ENCODE data around the gene SLC25A38. TPM values are rescaled to one million over a fixed set of nuclear protein-coding genes. Genes with fewer than 3 reads are reported as not detected.
A peak's percentile ranks its signal among the peaks of the same experiment; 100 is the strongest.

The SLC25A38 gene
- total RNA-seq, 4 donors from 2014 or later: 43.8 to 51.2 (median 48.2) TPM

GRCh38 chr3:39427506-39427905 is 44.3 kb downstream of the SLC25A38 start:
- no peaks in the 10 kb centered on the region for H3K4me1 ChIP-seq
- no peak overlapping the region for H3K27ac ChIP-seq
- H3K9me3 ChIP-seq: no peaks in the 10 kb centered on the region
- in situ Hi-C loops (cut with MboI; ENCODE audit: low sequenced_read_pairs in 4 of 4) (no loop called here), intact Hi-C loops (cut with DNase I; ENCODE audit: low total_unique reads) (no loop called here)
- TF ChIP-seq, protein P1, sequence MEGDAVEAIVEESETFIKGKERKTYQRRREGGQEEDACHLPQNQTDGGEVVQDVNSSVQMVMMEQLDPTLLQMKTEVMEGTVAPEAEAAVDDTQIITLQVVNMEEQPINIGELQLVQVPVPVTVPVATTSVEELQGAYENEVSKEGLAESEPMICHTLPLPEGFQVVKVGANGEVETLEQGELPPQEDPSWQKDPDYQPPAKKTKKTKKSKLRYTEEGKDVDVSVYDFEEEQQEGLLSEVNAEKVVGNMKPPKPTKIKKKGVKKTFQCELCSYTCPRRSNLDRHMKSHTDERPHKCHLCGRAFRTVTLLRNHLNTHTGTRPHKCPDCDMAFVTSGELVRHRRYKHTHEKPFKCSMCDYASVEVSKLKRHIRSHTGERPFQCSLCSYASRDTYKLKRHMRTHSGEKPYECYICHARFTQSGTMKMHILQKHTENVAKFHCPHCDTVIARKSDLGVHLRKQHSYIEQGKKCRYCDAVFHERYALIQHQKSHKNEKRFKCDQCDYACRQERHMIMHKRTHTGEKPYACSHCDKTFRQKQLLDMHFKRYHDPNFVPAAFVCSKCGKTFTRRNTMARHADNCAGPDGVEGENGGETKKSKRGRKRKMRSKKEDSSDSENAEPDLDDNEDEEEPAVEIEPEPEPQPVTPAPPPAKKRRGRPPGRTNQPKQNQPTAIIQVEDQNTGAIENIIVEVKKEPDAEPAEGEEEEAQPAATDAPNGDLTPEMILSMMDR (IDR thresholded peaks at IDR 0.05 in 4 of 5, conservative IDR thresholded peaks at IDR 0.05 in 1 of 5): no peak
- no peak for TF ChIP-seq POLR2A (IDR thresholded peaks at IDR 0.05)
- no peaks in the 10 kb centered on the region for H3K36me3 ChIP-seq
- no peak overlapping the region for H3K4me3 ChIP-seq
- DNase-seq (no peak), ATAC-seq (no peak)
- no peaks in the 10 kb centered on the region for H3K27me3 ChIP-seq

DNA sequence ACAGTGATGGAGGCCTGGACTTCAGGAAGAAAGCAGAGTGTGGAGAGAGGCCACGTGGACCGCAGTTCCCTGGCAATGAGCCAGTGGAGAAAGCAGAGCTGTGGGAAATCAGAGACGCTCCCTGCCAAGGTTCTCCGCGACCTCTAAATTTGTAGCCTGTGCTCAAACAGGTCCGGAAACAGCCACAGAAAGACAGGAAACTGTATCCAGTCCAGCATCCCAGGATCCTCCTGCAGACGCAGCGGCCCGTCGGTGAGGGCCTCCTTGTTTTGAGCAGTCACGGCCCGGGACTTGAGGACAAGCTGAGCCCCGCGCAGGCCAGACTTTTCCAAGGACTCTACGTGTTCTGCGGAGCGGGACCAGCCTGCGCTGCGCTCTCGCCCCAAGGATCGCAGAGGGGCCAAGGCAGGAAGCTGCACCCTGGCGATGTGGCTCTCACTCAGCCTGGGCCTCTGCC is 45.6 kb downstream of the SLC25A38 start:
- peak overlapping the region in 3 of 4 donors; percentile 16 to 43 (median 41) for H3K27ac ChIP-seq
- no peaks in the 10 kb centered on the region for H3K9me3 ChIP-seq
- intact Hi-C loops (cut with DNase I; ENCODE audit: low total_unique reads): no loop called here
- ATAC-seq: peak; percentile 24 to 33
- no peaks in the 10 kb centered on the region for H3K27me3 ChIP-seq
- H3K36me3 ChIP-seq: no peaks in the 10 kb centered on the region
- TF ChIP-seq POLR2A (IDR thresholded peaks at IDR 0.05): no peak
- TF ChIP-seq, protein P1 (IDR thresholded peaks at IDR 0.05 in 4 of 5, conservative IDR thresholded peaks at IDR 0.05 in 1 of 5): no peak
- no peaks in the 10 kb centered on the region for H3K4me1 ChIP-seq
- in situ Hi-C loops (cut with MboI; ENCODE audit: low sequenced_read_pairs in 4 of 4): no loop called here
- no peak for DNase-seq
- H3K4me3 ChIP-seq: no peak overlapping the region

DNA sequence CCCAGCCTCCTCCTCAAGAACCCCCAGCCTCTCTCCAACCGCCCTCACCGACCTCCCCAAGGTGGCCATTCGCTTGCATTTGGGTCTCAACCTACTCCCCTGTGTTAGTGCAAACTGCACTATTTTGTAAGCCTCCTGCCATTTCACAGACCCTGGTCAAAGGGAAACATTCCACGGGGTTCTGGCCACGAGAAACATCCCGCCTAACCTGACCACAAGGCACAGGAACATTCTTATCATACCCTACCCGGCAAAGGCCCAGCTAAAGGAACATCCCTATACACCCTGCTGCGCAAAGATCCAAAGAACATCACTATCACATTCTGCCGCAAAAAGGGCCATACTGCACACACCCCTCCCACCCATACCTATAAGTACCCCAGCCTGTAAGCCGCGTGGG is 46.3 kb downstream of the SLC25A38 start:
- ATAC-seq (no peak), DNase-seq (no peak)
- Histone ChIP-seq H3K27me3 (no peaks in the 10 kb centered on the region), H3K4me1 (no peaks in the 10 kb centered on the region), H3K27ac (peak overlapping the region in 2 of 4 donors; percentile 16 to 41), H3K9me3 (no peaks in the 10 kb centered on the region), H3K4me3 (no peak overlapping the region), H3K36me3 (no peaks in the 10 kb centered on the region)
- in situ Hi-C loops (cut with MboI; ENCODE audit: low sequenced_read_pairs in 4 of 4): no loop called here
- TF ChIP-seq POLR2A (IDR thresholded peaks at IDR 0.05): no peak
- TF ChIP-seq, protein P1 (IDR thresholded peaks at IDR 0.05 in 4 of 5, conservative IDR thresholded peaks at IDR 0.05 in 1 of 5): no peak
- intact Hi-C loops (cut with DNase I; ENCODE audit: low total_unique reads): no loop called here

DNA sequence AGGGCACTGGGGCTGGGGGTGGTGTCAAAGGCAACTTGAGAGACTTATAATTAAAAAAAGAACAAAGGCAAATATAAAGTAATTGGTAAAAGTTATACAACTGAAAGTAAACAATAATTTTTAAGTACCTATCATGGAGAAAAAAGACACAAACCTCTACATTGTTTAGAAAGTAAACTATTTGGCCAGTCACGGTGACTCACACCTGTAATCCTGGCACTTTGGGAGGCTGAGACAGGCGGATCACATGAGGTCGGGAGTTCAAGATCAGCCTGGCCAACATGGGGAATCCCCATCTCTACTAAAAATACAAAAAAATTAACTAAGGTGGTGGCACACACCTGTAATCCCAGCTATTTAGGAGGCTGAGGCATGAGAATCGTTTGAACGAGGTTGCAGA is 49.2 kb downstream of the SLC25A38 start:
- in situ Hi-C loops (cut with MboI; ENCODE audit: low sequenced_read_pairs in 4 of 4) (no loop called here), intact Hi-C loops (cut with DNase I; ENCODE audit: low total_unique reads) (no loop called here)
- Histone ChIP-seq H3K27ac (no peak overlapping the region), H3K4me3 (no peak overlapping the region), H3K9me3 (no peaks in the 10 kb centered on the region), H3K36me3 (no peaks in the 10 kb centered on the region), H3K4me1 (no peaks in the 10 kb centered on the region), H3K27me3 (no peaks in the 10 kb centered on the region)
- ATAC-seq: no peak
- TF ChIP-seq POLR2A (IDR thresholded peaks at IDR 0.05): no peak
- TF ChIP-seq, protein P1 (IDR thresholded peaks at IDR 0.05 in 4 of 5, conservative IDR thresholded peaks at IDR 0.05 in 1 of 5): no peak
- DNase-seq: no peak

DNA sequence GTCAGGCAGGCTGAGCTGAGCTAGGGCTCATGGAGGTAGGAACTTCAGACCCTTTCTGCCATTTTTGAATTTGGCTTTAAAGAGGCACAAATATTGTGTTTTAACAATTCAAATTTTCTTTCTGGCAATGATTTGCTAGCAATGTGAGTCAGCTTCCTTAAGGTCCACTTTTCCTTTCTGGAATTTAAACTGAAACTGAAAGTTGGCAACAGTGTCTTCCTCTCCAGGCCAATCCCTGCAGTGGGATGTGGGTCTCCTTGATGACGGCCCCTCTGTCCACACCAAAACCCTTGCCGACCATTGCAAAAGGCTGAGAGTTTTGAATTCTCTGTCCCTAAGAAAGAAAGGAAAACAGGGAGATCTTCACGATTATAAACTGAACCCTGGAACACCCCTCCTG is 50.5 kb downstream of the SLC25A38 start:
- Histone ChIP-seq H3K27me3 (no peaks in the 10 kb centered on the region), H3K27ac (peak overlapping the region in 3 of 4 donors; percentile 40 to 53 (median 52)), H3K4me3 (no peak overlapping the region), H3K9me3 (no peaks in the 10 kb centered on the region), H3K4me1 (no peaks in the 10 kb centered on the region), H3K36me3 (no peaks in the 10 kb centered on the region)
- ATAC-seq (no peak), DNase-seq (no peak)
- TF ChIP-seq, protein P1 (IDR thresholded peaks at IDR 0.05 in 4 of 5, conservative IDR thresholded peaks at IDR 0.05 in 1 of 5): no peak
- no peak for TF ChIP-seq POLR2A (IDR thresholded peaks at IDR 0.05)
- in situ Hi-C loops (cut with MboI; ENCODE audit: low sequenced_read_pairs in 4 of 4) (no loop called here), intact Hi-C loops (cut with DNase I; ENCODE audit: low total_unique reads) (no loop called here)

Measured in gastrocnemius medialis (tissue), 4 donors.